Testis (tissue), 2 donors: ENCODE measurements around the gene STON2.

Source experiments
- CTCF ChIP-seq, 3 experiments: fragments of 450-650 bp in 2 of 3; fragments of 200-600 bp in 1 of 3; sonication (generic) in 1 of 3; IDR thresholded peaks; one replicate each; pipeline ENCODE4 v1.5.1; 2016 to 2019; ENCODE audit warnings: antibody characterized with exemption in 3 of 3, mild to moderate bottlenecking in 2 of 3, moderate library complexity in 1 of 3
- POLR2A ChIP-seq: fragments of 450-650 bp; IDR thresholded peaks from one replicate; pipeline ENCODE4 v1.6.1; 2017; ENCODE audit warnings: antibody characterized with exemption, mild to moderate bottlenecking, moderate library complexity

GRCh38 chr14:81398196-81398891, 1.8 kb downstream of the STON2 start:
- no peak for TF ChIP-seq POLR2A
- no peak for TF ChIP-seq CTCF (IDR thresholded peaks at IDR 0.05)
